Heart right ventricle (tissue), 16 donors: Measurements from ENCODE around the gene SGK2. TPM values are rescaled to one million over a fixed set of nuclear protein-coding genes. Genes with fewer than 3 reads are reported as not detected.

Source experiments
- ATAC-seq, 8 donors: fragments of 200-7000 bp; cut with Tn5 transposase; one replicate each; pipeline ENCODE4 v1.9.1; 2020; ENCODE audit warnings: mild to moderate bottlenecking in 8 of 8, moderate library complexity in 8 of 8, moderate number of reproducible peaks in 1 of 8
- DNase-seq, 2 donors: peaks; one replicate each; pipeline ENCODE4 v3.0.0-alpha.2; 2020
- H3K27ac ChIP-seq, 10 donors: fragments of 200-600 bp; sonication (generic) in 2 of 10; one replicate each; pipeline versions ENCODE4 v1.5.0 to v1.8.0; 2020 to 2022; ENCODE audit warnings: mild to moderate bottlenecking in 3 of 10
- H3K27me3 ChIP-seq, 7 donors: fragments of 200-600 bp; one replicate each; pipeline ENCODE4 v1.8.0; 2021 to 2022; ENCODE audit warnings: mild to moderate bottlenecking in 2 of 7
- H3K36me3 ChIP-seq, 9 donors: fragments of 200-600 bp; sonication (generic) in 1 of 9; one replicate each; pipeline versions ENCODE4 v1.5.0 to v1.8.0; 2020 to 2022; ENCODE audit warnings: mild to moderate bottlenecking in 2 of 9
- H3K4me1 ChIP-seq, 9 donors: fragments of 200-600 bp; sonication (generic) in 1 of 9; one replicate each; pipeline versions ENCODE4 v1.5.0 to v1.8.0; 2020 to 2022; ENCODE audit warnings: mild to moderate bottlenecking in 4 of 9
- H3K4me3 ChIP-seq, 10 donors: fragments of 200-600 bp; sonication (generic) in 2 of 10; one replicate each; pipeline versions ENCODE4 v1.5.0 to v1.8.0; 2020 to 2022; ENCODE audit warnings: mild to moderate bottlenecking in 7 of 10, moderate library complexity in 2 of 10
- H3K9me3 ChIP-seq, 11 donors: fragments of 200-600 bp in 10 of 11; sonication (generic) in 2 of 11; one replicate each; pipeline versions ENCODE4 v1.5.0 to v1.8.0; 2013 to 2022; ENCODE audit warnings: mild to moderate bottlenecking in 2 of 11, control low read depth in 1 of 11, moderate library complexity in 1 of 11
- CTCF ChIP-seq, 9 donors: fragments of 200-600 bp; sonication (generic) in 2 of 9; IDR thresholded peaks; one replicate each; pipeline versions ENCODE4 v1.5.0 to v1.8.0; 2021 to 2022; ENCODE audit warnings: antibody characterized with exemption in 9 of 9, mild to moderate bottlenecking in 5 of 9, moderate library complexity in 1 of 9
- WGBS, 2 donors: extraction: QIAGEN DNeasy Blood & Tissue Kit; methylation state at CpG; one replicate each; pipeline ENCODE4 v1.1.7; 2013; ENCODE audit warnings: inconsistent platforms in 1 of 2; 5-methylcytosine and 5-hydroxymethylcytosine counted together
- intact Hi-C, 10 donors: fragments of 100-400 bp; cut with DNase I; formaldehyde crosslinking; loops; one replicate each; pipeline versions ENCODE4 v1.11.1 to v1.14.2; 2022
- polyA plus RNA-seq, 2 donors: library from polyadenylated mRNA; stranded (reverse); fragments of 200-250 nt; gene quantifications; one replicate each; pipeline ENCODE4 v1.2.3, GENCODE V29; 2013
- total RNA-seq, 10 donors: library from RNA; stranded (reverse); fragmentation: NEBNext Ultra II Directional in 3 of 10; extraction: Animal tissue kit (Norgen Biotek cat#: 25700) in 3 of 10; gene quantifications; one replicate each; pipeline versions ENCODE4 v1.2.1 to v1.2.4, GENCODE V29; 2021 to 2023
- donor health status: Arrhythmogenic right ventricular cardiomyopathy.
- donor health status: ischemic (EF 13 %, LVEDD 7.1; RV severe dilation, severe dysfunction).
- donor health status: healthy with polysubstance abuse.
- donor health status: DM: no; HTN: yes; CAD: no.
- donor health status: DM: no; HTN: no; CAD: no.
- donor health status: ischemic (EF 25% LVEDD 6.9; RV normal size, moderate dysfunction).
- donor health status: ischemic (EF 25% LVEDD 5.7; RV mildly dilated, moderate dysfunction).
- donor health status: healthy.
- donor health status: DM: yes; HTN: yes; CAD: no.
- donor health status: Ischemic cardiomyopathy.
- donor health status: ischemic (EF 35%, LVEDD 5.7; RV mildly dilated, moderate dysfunction).
- donor health status: nonischemic (EF 11% LVEDD 7.7; RV severe dilation, severe dysfunction).
- donor health status: DM: yes; HTN: yes; CAD: no.
- donor health status: PGD.
- donor health status: ischemic (EF 29% LVEDD 5.4; RV normal size, mild dysfunction).
- donor health status: nonischemic (EF 23%, LVEDD 6.1; RV moderate dilation, normal function).

The SGK2 gene
- total and polyA plus RNA-seq, 12 donors, result 0.09 to 3.1 (median 0.45) TPM; not detected in 3

- WGBS, 2 donors, result 53 to 67% methylated on average over 7 of the region's 7 CpGs
- DNase-seq (no peak), ATAC-seq (no peak)
- Histone ChIP-seq H3K4me1 (peaks cover 0 to 16% (median 0%) of the 10 kb centered on the region in 9 donors), H3K4me3 (no peak overlapping the region), H3K9me3 (no peaks in the 10 kb centered on the region), H3K27me3 (no peaks in the 10 kb centered on the region), H3K36me3 (no peaks in the 10 kb centered on the region), H3K27ac (no peak overlapping the region)
- TF ChIP-seq CTCF (IDR thresholded peaks at IDR 0.05), result no peak
- intact Hi-C loops, result loop anchor here in 2 of 10 donors (10.0 kb wide), 1 partner anchor 125 kb away; the partner anchor contains the start of gene SRSF6 (in 2 of the 2)
Measured at GRCh38 chr20:43579861-43580793, 21.3 kb downstream of the SGK2 start.

- ATAC-seq, result no peak
- Histone ChIP-seq H3K27me3 (no peaks in the 10 kb centered on the region), H3K4me1 (peaks cover 0 to 16% (median 0%) of the 10 kb centered on the region in 9 donors), H3K27ac (no peak overlapping the region), H3K4me3 (no peak overlapping the region), H3K9me3 (no peaks in the 10 kb centered on the region), H3K36me3 (no peaks in the 10 kb centered on the region)
- no peak for TF ChIP-seq CTCF (IDR thresholded peaks at IDR 0.05)
- no peak for DNase-seq
- 79 to 83% methylated on average over 7 of the region's 7 CpGs for WGBS, 2 donors
- intact Hi-C loops, result loop anchor here in 2 of 10 donors (10.0 kb wide), 1 partner anchor 128 kb away; the partner anchor contains the start of gene SRSF6 (in 2 of the 2)
Measured at GRCh38 chr20:43583133-43583864, 24.5 kb downstream of the SGK2 start.

- Histone ChIP-seq H3K4me1 (peaks cover 0 to 16% (median 0%) of the 10 kb centered on the region in 9 donors), H3K27ac (no peak overlapping the region), H3K36me3 (no peaks in the 10 kb centered on the region), H3K9me3 (no peaks in the 10 kb centered on the region), H3K4me3 (no peak overlapping the region), H3K27me3 (no peaks in the 10 kb centered on the region)
- no peak for TF ChIP-seq CTCF (IDR thresholded peaks at IDR 0.05)
- WGBS, 2 donors, result 47 to 53% methylated on average over 2 of the region's 2 CpGs
- DNase-seq (peak; percentile 43 to 64), ATAC-seq (peak in 7 of 8 donors; percentile 33 to 80 (median 64))
- intact Hi-C loops, result loop anchor here in 2 of 10 donors (10.0 kb wide), 1 partner anchor 129 kb away; the partner anchor contains the start of gene SRSF6 (in 2 of the 2)
Measured at GRCh38 chr20:43583982-43584432, 25.2 kb downstream of the SGK2 start.
